Measurements from ENCODE around the gene HNRNPA2B1. TPM values are rescaled to one million over a fixed set of nuclear protein-coding genes. Genes with fewer than 3 reads are reported as not detected.
"Not testable (repeated sequence)": the region's sequence is repeated elsewhere in the genome, so short reads cannot be mapped to it uniquely, and the experiment has no call there.

HNRNPA2B1 gene
- polyA plus RNA-seq, 1 of the 3 experiments (the other 2 are of a cell fraction): 483 TPM

GRCh38 chr7:26153241-26153822, 47.2 kb downstream of the HNRNPA2B1 start:
- peak overlapping the region; percentile 44 for H3K9ac ChIP-seq
- no peaks in the 10 kb centered on the region for H4K20me1 ChIP-seq (ENCODE audit: insufficient read depth)

GRCh38 chr7:26152782-26153240, 47.7 kb downstream of the HNRNPA2B1 start:
- Histone ChIP-seq H3K4me1 (ENCODE audit: control insufficient read depth in 1 of 2, insufficient read depth in 2 of 2, low read depth in 1 of 2, low read length in 1 of 2) (peaks cover 16 to 33% of the 10 kb centered on the region in 2 experiments; a peak in 3 of 4 replicates), H3K4me3 (ENCODE audit: low read depth in 2 of 2, low read length in 1 of 2) (peak overlapping the region; percentile 65 to 75), H3K4me2 (peak overlapping the region; percentile 83), H3K9ac (peak overlapping the region; percentile 44), H3F3A (replicated peaks; ENCODE audit: insufficient read depth) (peaks cover 26% of the 10 kb centered on the region), H3K79me2 (ENCODE audit: insufficient read depth) (peaks cover 36% of the 10 kb centered on the region; the same call in 1 of the 2 replicates)
- WGBS (ENCODE audit: low lambda C conversion rate): 46% methylated on average over 34 of the region's 54 CpGs
- H3K36me3 ChIP-seq (replicated peaks in 1 of 2; ENCODE audit: control insufficient read depth in 1 of 2, insufficient read depth in 2 of 2, low read length in 1 of 2); H3K27ac ChIP-seq (ENCODE audit: low read depth in 2 of 2, low read length in 1 of 2); H3K27me3 ChIP-seq (ENCODE audit: insufficient read depth); H2AFZ ChIP-seq (ENCODE audit: low read depth); H3K9me3 ChIP-seq; H4K20me1 ChIP-seq (ENCODE audit: insufficient read depth); H3K9me2 ChIP-seq: not testable (repeated sequence)
- POLR2A ChIA-PET: interaction anchor here (0.9 to 2.1 kb wide), 4 partner anchors 9 to 212 kb away, joined by 3 to 7 read pairs (median 5); partner anchors contain the start of genes CBX3 and HNRNPA2B1
- CTCF ChIA-PET: interaction anchor here (1.2 to 2.0 kb wide), 5 partner anchors 21 to 74 kb away, joined by 3 to 8 read pairs (median 5); partner anchors contain the start of gene HNRNPA2B1
- DNase-seq: peak; percentile 36

More at GRCh38 chr7:26153241-26153822, 47.2 kb downstream of the HNRNPA2B1 start:
- H3K4me1 ChIP-seq (ENCODE audit: control insufficient read depth in 1 of 2, insufficient read depth in 2 of 2, low read depth in 1 of 2, low read length in 1 of 2): peaks cover 16 to 33% of the 10 kb centered on the region in 2 experiments; a peak in 3 of 4 replicates
- no peaks in the 10 kb centered on the region for H3K9me3 ChIP-seq
- ChIA-PET CTCF (no interaction called here), POLR2A (interaction anchor here (2.1 kb wide), 1 partner anchor 47 kb away, joined by 7 read pairs; the partner anchor contains the start of gene HNRNPA2B1)
- H3K36me3 ChIP-seq (replicated peaks in 1 of 2; ENCODE audit: control insufficient read depth in 1 of 2, insufficient read depth in 2 of 2, low read length in 1 of 2): no peaks in the 10 kb centered on the region
- peak overlapping the region; percentile 83 for H3K4me2 ChIP-seq
- H3F3A ChIP-seq (replicated peaks; ENCODE audit: insufficient read depth): peaks cover 26% of the 10 kb centered on the region
- DNase-seq: no peak
- H3K79me2 ChIP-seq (ENCODE audit: insufficient read depth): peaks cover 42% of the 10 kb centered on the region; the same call in 1 of the 2 replicates
- TF ChIP-seq EP300 (IDR thresholded peaks at IDR 0.05; ENCODE audit: borderline replicate concordance in 1 of 2, low read depth in 1 of 2, low read length in 1 of 2): no peak
- TF ChIP-seq USF2 (IDR thresholded peaks at IDR 0.05; ENCODE audit: borderline replicate concordance, low read depth, low read length): no peak
- TF ChIP-seq REST (IDR thresholded peaks at IDR 0.05; ENCODE audit: low read depth, low read length): no peak
- no peak for TF ChIP-seq MAX (IDR thresholded peaks at IDR 0.05; ENCODE audit: low read depth)
- no peak for TF ChIP-seq GABPA (IDR thresholded peaks at IDR 0.05; ENCODE audit: low read depth)
- TF ChIP-seq EZH2phosphoT487 (IDR thresholded peaks at IDR 0.05; ENCODE audit: borderline replicate concordance, low read depth): no peak
- no peak for TF ChIP-seq RAD21 (IDR thresholded peaks at IDR 0.05; ENCODE audit: low read length)
- TF ChIP-seq MEF2A (IDR thresholded peaks at IDR 0.05; ENCODE audit: borderline replicate concordance, low read depth): no peak
- no peak for TF ChIP-seq SMC3 (IDR thresholded peaks at IDR 0.05; ENCODE audit: low read depth, low read length)
- no peak for TF ChIP-seq TAF1 (IDR thresholded peaks at IDR 0.05; ENCODE audit: borderline replicate concordance, low read depth, low read length)
- TF ChIP-seq MXI1 (IDR thresholded peaks at IDR 0.05; ENCODE audit: low read depth, low read length): no peak
- H3K4me3 ChIP-seq (ENCODE audit: low read depth in 2 of 2, low read length in 1 of 2): peak overlapping the region; percentile 65 to 75
- 89% methylated on average over 18 of the region's 18 CpGs for WGBS (ENCODE audit: low lambda C conversion rate)
- peak overlapping the region in 1 of 2 experiments; percentile 90; a peak in 1 of 4 replicates for H3K27ac ChIP-seq (ENCODE audit: low read depth in 2 of 2, low read length in 1 of 2)
- H2AFZ ChIP-seq (ENCODE audit: low read depth): peak overlapping the region; percentile 12; the same call in 1 of the 2 replicates
- H3K27me3 ChIP-seq (ENCODE audit: insufficient read depth): no peaks in the 10 kb centered on the region
- H3K9me2 ChIP-seq: no peaks in the 10 kb centered on the region
